Astrocyte (in vitro differentiated cells and primary cell): ENCODE results near the gene VPS37D. TPM values are rescaled to one million over a fixed set of nuclear protein-coding genes. Genes with fewer than 3 reads are reported as not detected.

Experiments
- DNase-seq: peaks from one replicate; pipeline ENCODE4 v3.0.0-alpha.2; 2010; ENCODE audit warnings: low read depth
- FAIRE-seq: peaks from 2 replicates; lab custom pipeline; 2011; peaks lifted over from hg19 to GRCh38; lab: Jason Lieb, UNC
- H2AFZ ChIP-seq: 2 replicates; pipeline ENCODE4 v1.6.0; 2012; ENCODE audit warnings: low read depth, low read length, inconsistent platforms
- H3K27ac ChIP-seq: 2 replicates; pipeline ENCODE4 v1.5.1; 2011; ENCODE audit warnings: low read depth, low read length, inconsistent platforms
- H3K27me3 ChIP-seq: 2 replicates; pipeline ENCODE4 v1.6.0; 2011; ENCODE audit warnings: low read length, inconsistent platforms; ENCODE audit not compliant: insufficient read depth
- H3K36me3 ChIP-seq: 2 replicates; pipeline ENCODE4 v1.5.1; 2011; ENCODE audit warnings: low read length, inconsistent platforms; ENCODE audit not compliant: insufficient read depth
- H3K4me1 ChIP-seq: 2 replicates; pipeline ENCODE4 v1.5.1; 2011; ENCODE audit warnings: low read length, inconsistent platforms; ENCODE audit not compliant: insufficient read depth
- H3K4me2 ChIP-seq: 2 replicates; pipeline ENCODE4 v1.6.0; 2012; ENCODE audit warnings: low read length, inconsistent platforms
- H3K4me3 ChIP-seq: 2 replicates; pipeline ENCODE4 v1.5.1; 2011; ENCODE audit warnings: low read depth, mild to moderate bottlenecking, low read length, inconsistent platforms; ENCODE audit not compliant: insufficient read depth
- H3K79me2 ChIP-seq: 2 replicates; pipeline ENCODE4 v1.6.0; 2012; ENCODE audit warnings: mild to moderate bottlenecking, low read length, inconsistent platforms; ENCODE audit not compliant: insufficient read depth
- H3K9ac ChIP-seq: 2 replicates; pipeline ENCODE4 v1.6.0; 2012; ENCODE audit warnings: mild to moderate bottlenecking, low read length, inconsistent platforms
- H3K9me3 ChIP-seq: 2 replicates; pipeline ENCODE4 v1.5.1; 2012; ENCODE audit warnings: low read depth, mild to moderate bottlenecking, low read length, inconsistent platforms; ENCODE audit not compliant: insufficient read depth
- H4K20me1 ChIP-seq: 2 replicates; pipeline ENCODE4 v1.6.0; 2012; ENCODE audit warnings: low read length, inconsistent platforms; ENCODE audit not compliant: insufficient read depth
- H3K27ac Mint-ChIP-seq: one replicate; pipeline ENCODE4 v1.8.0; 2021; ENCODE audit warnings: mild to moderate bottlenecking, mixed read lengths; ENCODE audit not compliant: unreplicated experiment
- H3K27me3 Mint-ChIP-seq: one replicate; pipeline ENCODE4 v1.8.0; 2021; ENCODE audit warnings: low read depth, mixed read lengths; ENCODE audit not compliant: unreplicated experiment
- H3K36me3 Mint-ChIP-seq: one replicate; pipeline ENCODE4 v1.8.0; 2021; ENCODE audit warnings: low read depth, mixed read lengths; ENCODE audit not compliant: unreplicated experiment
- H3K4me1 Mint-ChIP-seq: one replicate; pipeline ENCODE4 v1.8.0; 2021; ENCODE audit warnings: low read depth, mixed read lengths; ENCODE audit not compliant: unreplicated experiment
- H3K4me3 Mint-ChIP-seq: one replicate; pipeline ENCODE4 v1.8.0; 2021; ENCODE audit warnings: mild to moderate bottlenecking, moderate library complexity, mixed read lengths; ENCODE audit not compliant: unreplicated experiment
- H3K9me3 Mint-ChIP-seq: one replicate; pipeline ENCODE4 v1.8.0; 2021; ENCODE audit warnings: mild to moderate bottlenecking, mixed read lengths; ENCODE audit not compliant: unreplicated experiment
- CTCF ChIP-seq: IDR thresholded peaks from 2 replicates; pipeline ENCODE4 v1.5.1; 2011; ENCODE audit warnings: low read depth, mild to moderate bottlenecking, inconsistent platforms, low read length, moderate library complexity; ENCODE audit not compliant: insufficient read depth
- EZH2 ChIP-seq: IDR thresholded peaks from 2 replicates; pipeline ENCODE4 v1.6.1; 2012; ENCODE audit warnings: mild to moderate bottlenecking, low read length, inconsistent platforms; ENCODE audit not compliant: insufficient read depth
- total RNA-seq: library from RNA; stranded (reverse); gene quantifications from 2 replicates; pipeline ENCODE4 v1.2.1, GENCODE V29; 2021

VPS37D gene
- total RNA-seq, 1 donor from 2014 or later: 2.9 TPM

- no peak overlapping the region for H3K4me2 ChIP-seq
- no peak overlapping the region for H3K9ac ChIP-seq
- Mint-ChIP-seq H3K9me3 (no peaks in the 10 kb centered on the region), H3K4me1 (no peaks in the 10 kb centered on the region), H3K36me3 (peaks cover 26% of the 10 kb centered on the region), H3K27ac (no peak overlapping the region), H3K27me3 (no peaks in the 10 kb centered on the region), H3K4me3 (no peak overlapping the region)
- no peak for FAIRE-seq
- no peak overlapping the region for H2AFZ ChIP-seq
- no peak for DNase-seq
- no peaks in the 10 kb centered on the region for H3K9me3 ChIP-seq
- H3K27ac ChIP-seq: no peak overlapping the region
- H4K20me1 ChIP-seq: peaks cover 69% of the 10 kb centered on the region
- H3K4me3 ChIP-seq: no peak overlapping the region
- no peaks in the 10 kb centered on the region for H3K27me3 ChIP-seq
- H3K4me1 ChIP-seq: peaks cover 10% of the 10 kb centered on the region
- TF ChIP-seq EZH2 (no peak), CTCF (no peak)
- H3K36me3 ChIP-seq: peaks cover 22% of the 10 kb centered on the region
- peaks cover 15% of the 10 kb centered on the region for H3K79me2 ChIP-seq
These were observed 31.9 kb downstream of the VPS37D start for GRCh38 chr7:73699370-73700068.

GRCh38 chr7:73700069-73700423 lies 32.4 kb downstream of the VPS37D start:
- Mint-ChIP-seq H3K9me3 (no peaks in the 10 kb centered on the region), H3K27me3 (no peaks in the 10 kb centered on the region), H3K4me3 (no peak overlapping the region), H3K27ac (no peak overlapping the region), H3K4me1 (peaks cover under 1% of the 10 kb centered on the region), H3K36me3 (peaks cover 24% of the 10 kb centered on the region)
- Histone ChIP-seq H3K4me2 (no peak overlapping the region), H2AFZ (no peak overlapping the region), H3K4me3 (no peak overlapping the region), H3K27ac (no peak overlapping the region), H3K9me3 (no peaks in the 10 kb centered on the region), H3K4me1 (peaks cover 16% of the 10 kb centered on the region), H3K79me2 (peaks cover 19% of the 10 kb centered on the region), H4K20me1 (peaks cover 74% of the 10 kb centered on the region), H3K36me3 (peaks cover 19% of the 10 kb centered on the region), H3K27me3 (no peaks in the 10 kb centered on the region), H3K9ac (no peak overlapping the region)
- FAIRE-seq (no peak), DNase-seq (no peak)
- TF ChIP-seq CTCF (no peak), EZH2 (no peak)

GRCh38 chr7:73700581-73701134 lies 33.0 kb downstream of the VPS37D start:
- H3K4me1 Mint-ChIP-seq: peaks cover 6% of the 10 kb centered on the region
- H3K27ac Mint-ChIP-seq: no peak overlapping the region
- H2AFZ ChIP-seq: no peak overlapping the region
- no peaks in the 10 kb centered on the region for H3K27me3 ChIP-seq
- H3K27ac ChIP-seq: no peak overlapping the region
- peaks cover 24% of the 10 kb centered on the region for H3K36me3 Mint-ChIP-seq
- peaks cover 22% of the 10 kb centered on the region for H3K4me1 ChIP-seq
- no peak overlapping the region for H3K9ac ChIP-seq
- H3K4me3 Mint-ChIP-seq: no peak overlapping the region
- H3K36me3 ChIP-seq: peaks cover 19% of the 10 kb centered on the region
- H3K9me3 ChIP-seq: no peaks in the 10 kb centered on the region
- no peak for FAIRE-seq
- TF ChIP-seq EZH2 (no peak), CTCF (no peak)
- no peaks in the 10 kb centered on the region for H3K27me3 Mint-ChIP-seq
- H4K20me1 ChIP-seq: peaks cover 80% of the 10 kb centered on the region
- DNase-seq: no peak
- peaks cover 19% of the 10 kb centered on the region for H3K79me2 ChIP-seq
- no peak overlapping the region for H3K4me2 ChIP-seq
- H3K9me3 Mint-ChIP-seq: no peaks in the 10 kb centered on the region
- no peak overlapping the region for H3K4me3 ChIP-seq
